Stimulated activated CD8-positive, alpha-beta memory T cell treated with anti-CD3 and anti-CD28 coated beads, Interleukin-4, amount 100 ng/mL, for 4 hours (primary cell): ENCODE measurements around the gene SLC16A5.
"Not testable (repeated sequence)": the region's sequence is repeated elsewhere in the genome, so short reads cannot be mapped to it uniquely, and the experiment has no call there.

Experiments used
- DNase-seq, 2 donors: peaks; one replicate each; pipeline ENCODE4 v3.0.0-alpha.2; 2020; ENCODE audit warnings: low read depth in 2 of 2, low spot score in 1 of 2

The SLC16A5 gene

DNA sequence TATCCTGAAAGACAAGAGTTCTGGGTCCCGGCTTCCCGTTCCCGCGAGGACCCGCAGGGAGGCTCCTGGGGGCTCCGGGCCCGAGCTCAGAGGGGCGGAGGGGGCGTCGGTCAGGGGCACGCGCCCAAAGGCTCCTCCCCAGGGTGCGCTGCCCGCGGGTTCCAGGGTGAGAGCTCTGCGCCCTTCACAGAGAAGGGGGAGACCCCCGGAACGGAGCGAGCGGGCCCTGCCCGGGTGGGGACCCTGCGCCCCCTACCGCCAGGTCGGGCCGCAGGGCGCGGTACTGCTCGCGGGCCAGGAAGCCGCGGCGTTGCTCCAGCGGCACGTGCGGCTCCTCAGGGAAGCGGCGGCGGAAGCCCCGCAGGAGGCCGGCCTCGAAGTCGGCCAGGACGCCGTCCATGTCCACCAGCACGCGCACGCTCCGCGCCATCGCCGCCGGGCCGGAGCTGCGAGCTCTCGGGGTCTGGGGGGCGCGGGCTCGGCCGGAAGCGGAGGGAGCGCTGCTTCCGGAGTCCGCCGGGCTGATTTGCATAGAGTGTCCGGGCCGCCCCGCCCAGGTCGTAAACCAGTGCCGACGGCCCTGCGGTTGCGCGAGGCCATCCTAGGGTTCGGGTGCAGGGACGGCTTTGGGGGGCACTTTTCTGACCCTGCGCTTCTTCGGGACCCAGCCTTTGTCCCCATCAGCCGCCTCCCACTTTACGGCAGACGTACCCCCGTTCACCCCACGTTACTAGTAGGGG, 43.7 kb downstream of the SLC16A5 start, which contains the start of gene NT5C:
NT5C (minus strand) TSS at position 465 of the 740 bp plus-strand sequence; CDS start at position 430, 35 bp downstream.
- peak in 1 of 2 donors; percentile 45 for DNase-seq

DNA sequence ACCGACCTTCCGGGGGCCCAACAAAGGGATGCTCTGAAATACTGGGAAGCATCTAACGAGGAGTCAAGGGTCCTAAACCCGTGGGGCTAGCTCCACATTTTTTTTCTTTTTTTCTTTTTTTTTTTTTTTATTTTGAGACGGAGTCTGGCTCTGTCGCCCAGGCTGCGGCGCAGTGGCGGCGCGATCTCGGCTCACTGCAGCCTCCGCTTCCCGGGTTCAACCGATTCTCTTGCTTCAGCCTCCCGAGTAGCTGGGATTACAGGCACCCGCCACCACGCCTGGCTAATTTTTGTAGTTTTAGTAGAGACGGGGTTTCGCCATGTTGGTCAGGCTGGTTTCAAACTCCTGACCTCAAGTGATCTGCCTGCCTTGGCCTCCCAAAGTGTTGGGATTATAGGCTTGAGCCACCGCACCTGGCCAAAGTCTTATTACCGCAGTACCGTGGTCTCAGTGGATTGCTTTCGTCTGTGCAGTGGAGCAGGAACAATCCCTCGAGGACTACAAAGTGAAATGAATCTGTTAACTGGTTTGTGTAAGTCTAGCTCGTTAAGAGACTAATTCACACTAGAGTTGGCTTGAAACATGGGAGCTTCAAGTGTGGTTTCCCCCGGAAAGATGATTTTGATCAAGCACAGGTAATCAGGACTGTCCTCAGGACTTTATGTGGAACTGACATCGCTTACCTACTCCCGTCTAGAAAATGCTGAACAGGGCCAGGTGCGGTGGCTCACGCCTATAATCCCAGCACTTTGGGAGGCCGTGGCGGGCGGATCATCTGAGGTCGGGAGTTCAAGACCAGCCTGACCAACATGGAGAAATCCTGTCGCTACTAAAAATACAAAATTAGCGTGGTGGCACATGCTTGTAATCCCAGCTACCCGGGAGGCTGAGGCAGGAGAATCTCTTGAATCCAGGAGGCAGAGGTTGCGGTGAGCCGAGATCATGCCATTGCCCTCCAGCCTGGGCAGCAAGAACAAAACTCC, 44.6 kb downstream of the SLC16A5 start:
- DNase-seq, result not testable (repeated sequence)

DNA sequence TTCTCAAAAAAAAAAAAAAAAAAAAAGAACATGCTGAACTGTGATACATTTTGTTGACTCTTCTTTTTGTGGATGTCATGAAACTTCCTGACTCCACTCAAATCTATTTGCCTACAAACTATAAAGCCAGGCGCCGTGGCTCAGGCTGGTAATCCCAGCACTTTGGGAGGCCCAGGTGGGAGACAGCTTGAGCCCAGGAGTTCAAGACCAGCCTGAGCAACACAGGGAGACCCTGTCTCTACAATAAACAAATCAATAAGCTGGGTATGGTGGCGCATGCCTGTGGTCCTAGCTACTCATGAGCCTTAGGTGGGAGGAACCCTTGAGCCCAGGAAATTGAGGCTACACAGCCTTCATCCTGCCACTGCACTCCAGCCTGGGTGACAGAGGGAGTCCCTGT, 45.2 kb downstream of the SLC16A5 start:
- DNase-seq, result no peak

DNA sequence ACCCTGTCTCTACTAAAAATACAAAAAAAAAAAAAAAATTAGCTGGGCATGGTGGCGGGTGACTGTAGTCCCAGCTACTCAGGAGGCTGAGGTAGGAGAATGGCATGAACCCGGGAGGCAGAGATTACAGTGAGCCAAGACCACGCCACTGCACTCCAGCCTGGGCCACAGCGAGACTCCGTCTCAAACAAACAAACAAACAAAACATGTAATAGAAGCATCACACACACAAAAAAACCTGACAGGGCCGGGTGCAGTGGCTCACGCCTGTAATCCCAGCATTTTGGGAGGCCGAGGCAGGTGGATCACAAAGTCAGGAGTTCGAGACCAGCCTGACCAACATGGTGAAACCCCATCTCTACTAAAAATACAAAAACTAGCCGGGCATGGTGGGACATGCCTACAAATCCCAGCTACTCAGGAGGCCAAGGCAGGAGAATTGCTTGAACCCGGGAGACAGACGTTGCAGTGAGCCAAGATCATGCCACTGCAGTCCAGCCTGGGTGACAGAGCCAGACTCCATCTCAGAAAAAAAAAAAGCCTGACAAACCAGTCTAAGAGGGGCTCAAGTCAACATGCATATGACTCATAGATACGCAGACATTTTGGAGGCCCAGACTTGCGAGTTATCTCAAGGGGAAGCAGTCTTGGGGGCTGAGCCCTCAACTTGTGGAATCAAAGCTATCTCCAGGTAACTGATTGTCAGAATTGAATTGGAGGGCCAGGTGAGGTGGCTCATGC, 46.0 kb downstream of the SLC16A5 start:
- not testable (repeated sequence) for DNase-seq

DNA sequence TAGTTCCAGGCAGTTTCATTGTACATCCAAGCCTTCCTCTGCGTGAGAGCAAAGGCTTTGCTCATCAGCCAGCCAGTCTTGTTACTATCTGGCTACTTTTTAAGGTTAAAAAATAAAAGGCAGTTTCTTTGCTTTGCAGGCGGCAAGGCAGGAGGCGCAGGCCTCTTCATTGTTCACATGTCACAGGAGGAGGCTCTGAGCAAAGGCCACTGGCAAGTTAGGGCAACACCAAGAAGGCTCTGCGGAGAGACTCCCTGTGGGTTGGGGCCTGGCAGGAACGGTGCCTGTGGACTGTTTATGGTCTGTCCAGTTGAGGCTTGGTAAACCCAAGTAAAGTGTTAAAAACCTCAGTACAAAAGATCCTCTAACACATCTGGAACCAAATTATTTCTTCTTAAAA, 47.7 kb downstream of the SLC16A5 start:
- no peak for DNase-seq

DNA sequence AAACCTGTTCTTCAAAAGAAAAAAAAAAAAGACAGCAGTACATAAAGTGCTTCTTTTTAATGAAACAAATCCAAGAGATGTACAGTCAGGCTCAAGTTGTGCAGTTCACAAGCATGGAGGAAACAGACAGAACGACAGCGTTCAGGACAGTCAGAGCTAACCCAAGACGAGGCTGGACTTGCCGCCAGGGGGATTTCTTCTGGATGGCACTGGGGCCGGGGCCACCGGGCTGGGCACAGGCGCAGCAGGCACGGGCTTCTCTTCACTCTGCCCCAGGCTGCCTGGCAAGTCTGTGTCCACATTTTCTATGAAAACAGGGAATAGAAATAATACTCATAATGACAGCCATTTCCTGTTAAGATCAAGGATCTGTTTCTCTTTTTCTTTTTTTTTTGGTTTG, 48.2 kb downstream of the SLC16A5 start:
- no peak for DNase-seq

DNA sequence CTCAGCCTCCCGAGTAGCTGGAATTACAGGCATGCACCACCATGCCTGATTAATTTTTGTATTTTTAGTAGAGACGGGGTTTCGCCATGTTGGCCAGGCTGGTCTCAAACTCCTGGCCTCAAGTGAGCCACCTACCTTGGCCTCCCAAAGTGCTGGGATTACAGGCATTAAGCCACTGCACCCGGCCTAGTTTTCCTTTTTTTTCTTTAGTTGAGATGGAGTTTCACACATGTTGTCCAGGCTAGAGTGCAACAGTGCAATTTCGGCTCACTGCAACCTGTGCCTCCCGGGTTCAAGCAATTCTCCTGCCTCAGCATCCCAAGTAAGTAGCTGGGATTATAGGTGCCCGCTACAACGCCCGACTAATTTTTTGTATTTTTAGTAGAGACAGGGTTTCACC, 50.0 kb downstream of the SLC16A5 start:
- DNase-seq, result not testable (repeated sequence)

DNA sequence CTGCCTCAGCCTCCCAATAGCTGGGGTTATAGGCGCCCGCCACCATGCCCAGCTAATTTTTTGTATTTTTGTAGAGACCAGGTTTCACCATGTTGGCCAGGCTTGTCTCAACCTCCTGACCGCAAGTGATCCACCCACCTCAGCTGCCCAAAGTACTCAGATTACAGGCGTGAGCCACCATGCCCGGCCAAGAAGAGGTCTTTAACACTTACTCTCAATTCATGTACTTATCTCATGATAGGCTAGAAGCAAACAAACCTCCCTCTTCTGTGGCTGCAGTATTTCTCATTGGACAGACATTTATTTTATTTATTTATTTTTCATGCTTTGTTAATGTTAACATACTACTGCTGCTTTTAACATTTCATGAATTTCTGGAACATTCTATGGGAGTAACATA, 50.8 kb downstream of the SLC16A5 start:
- no peak for DNase-seq

DNA sequence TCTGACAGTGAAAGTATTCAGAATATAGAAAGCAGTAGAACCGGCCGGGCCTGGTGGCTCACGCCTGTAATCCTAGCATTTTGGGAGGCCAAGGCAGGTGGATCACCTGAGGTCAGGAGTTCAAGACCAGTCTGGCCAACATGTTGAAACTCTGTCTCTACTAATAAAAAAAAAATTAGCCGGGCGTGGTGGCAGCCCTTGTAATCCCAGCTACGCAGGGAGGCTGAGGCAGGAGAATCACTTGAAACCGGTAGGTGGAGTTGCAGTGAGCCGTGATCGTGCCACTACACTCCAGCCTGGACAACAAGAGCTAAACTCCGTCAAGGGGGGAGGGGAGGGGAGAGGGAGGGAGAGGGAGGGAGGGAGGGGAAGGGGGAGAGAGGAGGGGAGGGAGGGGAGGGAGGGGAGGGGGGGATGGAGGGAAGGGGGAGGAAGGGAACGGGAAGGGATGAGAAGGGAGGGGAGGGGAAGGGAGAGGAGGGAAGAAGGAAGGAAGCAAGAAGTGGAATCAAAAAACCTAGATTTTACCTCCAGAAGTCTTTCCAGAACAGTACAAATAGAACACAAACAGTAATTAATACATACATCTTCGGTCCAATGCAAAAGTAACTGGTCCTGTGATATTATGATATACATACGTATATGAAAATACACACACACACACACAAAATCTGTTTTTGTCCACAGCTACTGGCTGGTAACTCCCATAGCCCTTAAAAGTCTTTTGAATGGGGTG, 54.6 kb downstream of the SLC16A5 start:
- no peak for DNase-seq

DNA sequence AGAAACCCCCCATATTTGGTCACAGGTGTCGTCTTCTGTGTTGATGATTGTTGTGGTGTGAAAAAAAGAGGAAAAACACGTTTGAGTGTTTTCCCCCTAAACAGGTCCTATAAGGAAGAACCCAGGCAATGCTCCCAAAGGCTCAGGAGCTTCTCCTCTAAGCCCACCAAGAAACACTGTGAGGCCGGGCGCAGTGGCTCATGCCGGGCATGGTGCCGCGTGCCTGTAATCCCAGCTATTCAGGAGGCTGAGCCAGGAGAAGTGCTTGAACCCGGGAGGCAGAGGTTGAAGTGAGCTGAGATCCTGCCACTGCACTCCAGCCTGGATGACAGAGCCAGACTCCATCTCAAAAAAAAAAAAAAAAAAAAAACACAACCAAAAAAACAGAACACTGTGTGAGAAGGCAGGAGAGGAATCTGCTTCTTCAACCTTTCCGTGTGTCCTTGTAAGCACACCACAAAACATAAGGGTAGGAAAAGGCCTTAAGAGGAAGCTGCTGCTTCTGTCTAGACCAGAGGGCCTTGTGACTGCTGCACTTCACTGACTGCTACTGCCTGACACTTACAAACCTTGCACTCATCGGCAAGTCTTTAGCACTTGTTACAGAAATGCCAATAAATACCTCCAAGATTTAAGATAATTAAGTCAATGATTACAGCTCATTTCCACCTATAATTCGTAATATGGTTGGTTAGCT, 57.2 kb downstream of the SLC16A5 start:
- DNase-seq, result no peak

DNA sequence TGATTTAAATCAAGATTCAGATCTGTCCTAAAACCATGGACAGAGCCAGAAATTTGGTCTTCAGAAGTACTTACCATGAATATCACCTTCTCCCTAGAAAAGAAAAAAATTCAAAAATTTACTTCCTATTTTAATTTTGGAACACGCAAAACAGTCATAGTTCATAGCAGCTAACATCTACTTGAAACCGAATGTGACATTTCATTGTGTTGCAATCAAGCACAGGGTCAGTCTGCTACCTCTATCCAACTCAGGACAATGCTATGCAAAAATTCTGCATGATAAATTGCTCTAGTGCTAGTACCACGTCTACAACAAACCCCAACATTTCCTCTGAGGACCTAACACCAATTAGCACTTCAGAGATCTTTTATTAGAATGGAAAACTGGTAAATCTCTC, 58.8 kb downstream of the SLC16A5 start:
- no peak for DNase-seq

DNA sequence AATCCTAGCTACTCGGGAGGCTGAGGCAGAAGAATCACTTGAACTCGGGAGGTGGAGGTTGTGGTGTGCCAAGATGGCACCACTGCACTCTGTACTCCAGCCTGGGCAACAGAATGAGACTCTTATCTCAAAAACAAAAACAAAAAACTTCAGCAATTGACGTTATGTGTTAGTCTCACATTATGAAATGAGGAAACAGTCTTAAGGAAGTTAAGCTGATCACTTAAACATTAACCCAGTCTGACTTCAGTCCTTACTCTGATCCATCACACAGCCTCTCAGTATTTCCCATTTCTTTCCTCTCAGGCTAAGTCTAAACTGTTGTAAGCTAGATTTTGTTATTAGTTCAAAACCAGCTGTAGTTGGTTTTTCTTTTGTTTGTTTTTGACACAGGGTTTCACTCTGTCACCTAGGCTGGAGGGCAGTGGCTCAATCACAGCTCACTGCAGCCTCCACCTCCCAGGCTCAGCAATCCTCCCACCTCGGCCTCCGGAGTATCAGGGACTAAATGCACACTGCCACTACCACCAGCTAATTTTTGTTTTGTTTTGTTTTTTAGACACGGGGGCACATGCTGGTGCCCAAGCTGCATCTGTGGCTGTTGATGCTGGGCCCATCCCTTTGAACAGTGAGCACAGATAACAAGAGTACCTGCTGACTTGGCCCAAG, 60.3 kb downstream of the SLC16A5 start:
- DNase-seq, result no peak

DNA sequence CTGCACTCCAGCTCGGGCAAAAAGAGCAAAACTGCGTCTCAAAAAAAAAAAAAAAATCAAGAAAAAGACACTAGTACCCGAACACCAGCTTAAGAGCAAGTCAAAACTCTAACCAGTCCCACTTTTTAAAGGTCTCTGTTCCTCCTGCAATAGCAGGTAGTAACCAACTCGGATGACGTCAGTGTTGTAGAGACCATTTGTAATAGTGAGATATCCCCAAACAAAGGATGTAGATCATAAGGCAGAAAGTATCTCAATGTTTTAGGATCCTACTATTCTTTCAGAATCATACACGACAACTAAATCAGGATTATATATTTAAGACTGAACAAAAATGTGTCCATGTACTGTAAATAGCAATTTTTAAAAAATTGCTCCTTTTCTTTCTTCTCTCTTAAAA, 64.2 kb downstream of the SLC16A5 start:
- DNase-seq, result no peak

DNA sequence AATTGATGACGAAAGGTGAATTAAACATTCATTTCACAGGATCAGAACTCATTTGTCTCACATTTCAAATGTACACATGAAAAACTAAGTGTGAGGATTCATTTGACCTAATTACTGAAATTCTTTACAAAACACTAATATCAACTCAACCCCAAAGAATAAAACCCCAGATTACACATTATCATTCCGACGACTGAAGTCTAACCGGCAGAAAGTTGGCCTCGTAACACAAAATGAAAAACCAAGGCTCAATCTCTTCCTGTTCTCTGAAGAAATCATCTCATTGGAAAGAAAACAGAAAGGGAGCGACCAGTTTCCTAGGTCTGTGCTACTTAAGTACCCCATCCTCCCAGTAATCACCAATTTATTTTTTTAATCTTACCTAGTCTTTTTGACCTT, 64.8 kb downstream of the SLC16A5 start:
- no peak for DNase-seq

DNA sequence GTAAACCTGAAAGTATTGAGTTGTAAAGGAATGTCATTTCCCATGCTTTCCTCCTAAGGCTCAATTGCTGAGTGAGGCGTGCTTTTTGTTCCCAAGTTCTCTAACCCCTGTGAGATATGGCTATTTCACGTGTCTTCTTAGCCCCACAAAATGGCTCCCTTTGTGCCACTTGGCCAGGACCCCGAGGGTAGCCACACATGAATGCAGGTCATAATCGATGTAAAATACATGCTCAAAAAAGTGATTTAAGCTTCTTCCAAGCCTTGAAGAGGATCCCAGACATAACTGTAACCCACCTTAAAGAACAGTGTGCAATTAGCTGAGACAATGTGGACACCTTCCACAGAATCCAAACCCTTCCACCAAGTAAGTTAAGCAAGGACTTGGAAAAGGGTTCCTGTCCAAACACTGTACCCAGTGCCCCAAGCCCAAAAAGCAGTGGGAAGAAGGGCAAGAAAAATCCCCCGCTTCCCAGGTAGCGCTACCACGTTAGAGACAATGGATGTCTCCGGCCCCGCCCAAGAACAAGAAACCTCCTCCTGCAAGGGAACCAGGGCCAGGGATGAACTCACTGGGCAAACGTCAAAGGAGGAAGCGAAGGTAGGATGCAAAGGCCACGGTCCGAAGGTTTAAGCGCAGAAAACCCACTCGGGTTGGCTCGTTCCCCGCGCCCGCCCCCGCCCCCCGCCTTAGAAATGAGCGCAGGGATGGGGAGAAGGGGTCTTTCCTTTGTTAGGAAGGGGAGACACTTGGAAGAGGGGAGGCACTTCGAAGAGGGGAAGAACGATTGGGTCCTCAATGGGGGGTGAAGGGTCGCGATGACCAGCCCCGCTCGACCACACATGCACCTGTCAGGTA, 65.4 kb downstream of the SLC16A5 start:
- DNase-seq, result no peak

DNA sequence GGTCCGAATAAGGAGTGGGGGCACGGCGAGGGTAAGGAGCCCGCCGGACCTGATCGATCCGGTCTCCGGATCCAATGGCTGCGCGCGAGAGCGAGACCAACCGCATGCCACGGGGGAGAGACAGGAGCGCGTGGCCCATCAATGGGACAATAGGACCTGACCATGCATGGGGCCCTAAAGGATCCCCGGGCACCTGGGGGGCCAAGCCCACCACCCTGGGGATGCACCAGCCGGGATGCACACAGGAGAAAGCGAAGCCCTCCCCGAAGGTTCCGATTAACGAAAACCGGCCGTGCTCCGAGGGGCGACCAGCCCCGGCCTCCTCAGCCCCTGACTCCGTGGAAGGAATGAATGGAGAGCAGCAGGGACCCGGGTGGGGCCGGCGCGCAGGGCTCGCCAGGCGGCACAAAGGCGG, 66.0 kb downstream of the SLC16A5 start:
- no peak for DNase-seq

DNA sequence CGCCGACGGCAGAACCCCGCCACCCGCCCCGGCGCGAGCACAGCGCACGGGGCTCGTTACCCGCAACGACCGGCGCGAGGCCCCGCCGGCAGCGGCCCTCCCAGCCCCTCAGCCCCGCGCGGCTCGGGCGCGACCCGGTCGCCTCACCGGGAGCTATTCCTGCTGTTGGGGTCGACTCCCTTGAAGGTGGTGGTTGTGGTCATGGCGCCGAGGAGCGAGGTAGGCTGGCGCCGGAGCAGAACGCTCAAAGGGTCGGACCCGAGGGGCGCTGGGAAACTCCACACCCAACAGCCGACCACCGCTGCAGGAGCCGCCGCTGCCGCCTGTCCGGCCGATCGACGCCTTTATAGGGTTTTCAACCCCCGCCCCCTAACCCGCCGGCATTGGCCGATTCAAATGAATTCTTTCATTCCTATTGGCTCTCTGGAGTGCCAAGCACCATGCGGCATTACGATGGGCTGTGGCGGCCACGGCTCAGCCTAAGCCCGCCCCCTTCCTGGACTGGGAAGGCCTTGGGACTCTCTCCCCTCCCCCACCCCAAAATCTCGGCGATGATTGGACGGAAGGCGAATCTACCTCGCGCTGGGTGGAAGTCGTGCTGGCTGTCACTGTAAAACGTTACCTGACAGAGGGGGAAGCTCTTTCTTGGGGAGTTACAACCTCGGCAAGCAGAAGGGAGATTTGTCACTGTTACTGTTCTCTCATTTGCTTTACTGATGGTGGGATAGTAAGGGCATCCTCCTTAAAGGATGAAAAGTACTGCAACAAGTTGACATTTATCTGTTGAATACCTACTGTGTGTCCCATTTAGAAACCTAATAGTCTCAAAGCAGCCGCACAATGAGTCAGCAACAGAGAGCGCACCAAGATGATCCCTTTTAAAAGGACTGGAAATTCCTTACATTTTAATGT, 66.7 kb downstream of the SLC16A5 start, which contains the start of gene JPT1:
JPT1 (minus strand) TSS at position 318 of the 912 bp plus-strand sequence; CDS start at position 203, 115 bp downstream.
- peak; percentile 96 for DNase-seq
